ENCODE measurements around the gene SPI1. TPM values are rescaled to one million over a fixed set of nuclear protein-coding genes. Genes with fewer than 3 reads are reported as not detected.

SPI1 gene
- total and polyA plus RNA-seq, 12 donors, result 3.4 to 38.9 (median 7.5) TPM

DNA sequence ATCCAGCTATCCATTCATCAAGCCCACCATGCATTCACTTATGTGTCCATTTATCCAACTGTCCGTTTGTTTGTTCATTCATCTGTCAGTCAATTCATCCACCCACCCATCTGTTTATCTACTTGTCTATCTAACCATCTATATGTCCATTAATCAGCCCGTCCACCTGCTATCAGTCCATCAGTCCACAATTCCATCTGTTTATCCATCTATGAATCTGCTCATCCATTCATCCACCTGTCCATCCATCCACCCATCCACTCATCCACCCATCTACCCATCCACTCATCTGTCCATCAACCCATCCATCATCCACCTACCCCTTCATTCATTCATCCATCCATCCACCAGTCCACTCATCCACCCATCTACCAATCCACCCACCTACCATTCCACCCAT, 970 bp upstream of the SPI1 start:
- Histone ChIP-seq H3K4me3 (no peak overlapping the region), H3K27me3 (no peaks in the 10 kb centered on the region), H3K4me1 (peaks cover 0 to 27% (median 0%) of the 10 kb centered on the region in 9 donors), H3K27ac (peak overlapping the region in 2 of 10 donors; percentile 68 to 98), H3K9me3 (no peaks in the 10 kb centered on the region), H3K36me3 (peaks cover 0 to 13% (median 0%) of the 10 kb centered on the region in 9 donors)
- DNase-seq, result no peak
- TF ChIP-seq, protein P1, sequence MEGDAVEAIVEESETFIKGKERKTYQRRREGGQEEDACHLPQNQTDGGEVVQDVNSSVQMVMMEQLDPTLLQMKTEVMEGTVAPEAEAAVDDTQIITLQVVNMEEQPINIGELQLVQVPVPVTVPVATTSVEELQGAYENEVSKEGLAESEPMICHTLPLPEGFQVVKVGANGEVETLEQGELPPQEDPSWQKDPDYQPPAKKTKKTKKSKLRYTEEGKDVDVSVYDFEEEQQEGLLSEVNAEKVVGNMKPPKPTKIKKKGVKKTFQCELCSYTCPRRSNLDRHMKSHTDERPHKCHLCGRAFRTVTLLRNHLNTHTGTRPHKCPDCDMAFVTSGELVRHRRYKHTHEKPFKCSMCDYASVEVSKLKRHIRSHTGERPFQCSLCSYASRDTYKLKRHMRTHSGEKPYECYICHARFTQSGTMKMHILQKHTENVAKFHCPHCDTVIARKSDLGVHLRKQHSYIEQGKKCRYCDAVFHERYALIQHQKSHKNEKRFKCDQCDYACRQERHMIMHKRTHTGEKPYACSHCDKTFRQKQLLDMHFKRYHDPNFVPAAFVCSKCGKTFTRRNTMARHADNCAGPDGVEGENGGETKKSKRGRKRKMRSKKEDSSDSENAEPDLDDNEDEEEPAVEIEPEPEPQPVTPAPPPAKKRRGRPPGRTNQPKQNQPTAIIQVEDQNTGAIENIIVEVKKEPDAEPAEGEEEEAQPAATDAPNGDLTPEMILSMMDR (IDR thresholded peaks at IDR 0.05), result no peak
- intact Hi-C loops (cut with DNase I), result loop anchor here in 5 of 10 donors (5.0 to 10.0 kb wide), 4 partner anchors 68 to 475 kb away; partner anchors contain the start of gene RAPSN (in 1 of the 5)
- ATAC-seq, result no peak
- WGBS, 2 donors, result 89 to 92% methylated on average over 2 of the region's 2 CpGs

GRCh38 chr11:47378836-47379170, 456 bp upstream of the SPI1 start:
- H3K4me3 ChIP-seq, result peak overlapping the region in 2 of 10 donors; percentile 4 to 66
- ATAC-seq, result no peak
- peaks cover 0 to 18% (median 0%) of the 10 kb centered on the region in 9 donors for H3K36me3 ChIP-seq
- TF ChIP-seq, protein P1 (IDR thresholded peaks at IDR 0.05), result no peak
- intact Hi-C loops (cut with DNase I), result loop anchor here in 5 of 10 donors (5.0 to 10.0 kb wide), 4 partner anchors 68 to 476 kb away; partner anchors contain the start of gene RAPSN (in 1 of the 5)
- peaks cover 0 to 31% (median 0%) of the 10 kb centered on the region in 9 donors for H3K4me1 ChIP-seq
- no peak for DNase-seq
- no peaks in the 10 kb centered on the region for H3K9me3 ChIP-seq
- peak overlapping the region in 6 of 10 donors; percentile 43 to 98 (median 71) for H3K27ac ChIP-seq
- H3K27me3 ChIP-seq, result no peaks in the 10 kb centered on the region

- intact Hi-C loops (cut with DNase I), result loop anchor here in 5 of 10 donors (5.0 to 10.0 kb wide), 4 partner anchors 70 to 477 kb away; partner anchors contain the start of gene RAPSN (in 1 of the 5)
- ATAC-seq, result peak in 6 of 8 donors; percentile 8 to 40 (median 33)
These were observed 757 bp downstream of the SPI1 start for GRCh38 chr11:47377571-47378009.

DNA sequence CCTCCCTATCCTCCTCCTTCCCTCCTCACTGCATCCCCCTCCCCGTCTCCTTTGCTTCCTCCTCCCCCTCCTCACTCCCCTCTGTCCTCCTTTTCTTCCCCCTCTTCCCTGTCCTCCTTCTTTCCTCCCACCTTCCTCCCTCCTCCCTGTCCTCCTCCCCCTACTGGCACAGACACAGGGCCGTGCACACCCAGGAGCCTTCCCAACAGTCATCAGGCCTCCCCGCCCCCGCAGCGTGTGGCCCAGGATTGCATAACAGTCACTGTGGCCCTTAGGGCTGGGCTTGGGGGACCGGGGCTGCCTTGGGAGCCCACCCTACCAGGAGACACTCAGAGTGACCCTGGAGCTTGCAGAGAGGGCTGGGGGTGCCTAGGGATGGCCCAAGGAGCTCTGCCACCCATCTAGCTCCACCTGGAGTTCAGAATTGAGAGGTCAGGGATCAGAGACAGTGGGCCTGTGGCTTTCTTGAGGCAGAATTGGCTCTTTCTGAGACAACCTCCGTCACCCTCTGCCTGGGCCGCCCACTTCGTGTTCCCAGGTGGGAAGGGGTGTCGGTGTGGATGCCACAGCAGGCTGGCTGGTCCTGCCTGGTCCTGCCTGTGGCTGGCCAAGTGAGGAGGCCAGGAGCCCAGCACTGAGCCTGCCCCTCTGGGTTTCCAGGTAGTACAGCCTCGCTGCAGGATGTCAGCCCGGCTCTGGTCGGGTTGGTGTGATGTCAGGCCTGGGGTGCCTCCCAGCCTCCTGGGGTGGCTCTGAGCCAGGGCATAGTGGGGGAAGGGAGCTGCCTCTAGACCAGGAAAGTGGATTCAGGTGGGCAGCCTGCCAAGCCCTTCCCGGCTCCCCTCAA, 1.6 kb downstream of the SPI1 start:
- DNase-seq (no peak), ATAC-seq (peak in 5 of 8 donors; percentile 31 to 51 (median 45))
- no peaks in the 10 kb centered on the region for H3K27me3 ChIP-seq
- 76 to 81% methylated on average over 14 of the region's 14 CpGs for WGBS, 2 donors
- peaks cover 0 to 27% (median 0%) of the 10 kb centered on the region in 9 donors for H3K4me1 ChIP-seq
- H3K4me3 ChIP-seq, result peak overlapping the region in 9 of 10 donors; percentile 16 to 66 (median 41)
- no peaks in the 10 kb centered on the region for H3K9me3 ChIP-seq
- peaks cover 0 to 39% (median 0%) of the 10 kb centered on the region in 9 donors for H3K36me3 ChIP-seq
- H3K27ac ChIP-seq, result peak overlapping the region in 7 of 10 donors; percentile 20 to 98 (median 68)
- TF ChIP-seq, protein P1 (IDR thresholded peaks at IDR 0.05), result no peak
- intact Hi-C loops (cut with DNase I), result loop anchor here in 5 of 10 donors (5.0 to 10.0 kb wide), 4 partner anchors 71 to 478 kb away; partner anchors contain the start of gene RAPSN (in 1 of the 5)

More at GRCh38 chr11:47377571-47378009, 757 bp downstream of the SPI1 start:
- TF ChIP-seq, protein P1 (IDR thresholded peaks at IDR 0.05), result no peak
- no peaks in the 10 kb centered on the region for H3K9me3 ChIP-seq
- H3K36me3 ChIP-seq, result peaks cover 0 to 31% (median 0%) of the 10 kb centered on the region in 9 donors
- H3K27ac ChIP-seq, result peak overlapping the region in 9 of 10 donors; percentile 11 to 98 (median 62)
- WGBS, 2 donors, result 81 to 85% methylated on average over 5 of the region's 5 CpGs
- peaks cover 0 to 30% (median 0%) of the 10 kb centered on the region in 9 donors for H3K4me1 ChIP-seq
- H3K27me3 ChIP-seq, result no peaks in the 10 kb centered on the region
- no peak for DNase-seq
- peak overlapping the region in 8 of 10 donors; percentile 19 to 66 (median 42) for H3K4me3 ChIP-seq
